Ovary (tissue), 3 donors: ENCODE results near the gene LMTK2.

Experiments
- EP300 ChIP-seq: sonication (generic); formaldehyde crosslinking; IDR thresholded peaks from one replicate; pipeline ENCODE4 v1.6.1; 2017; ENCODE audit warnings: antibody characterized with exemption
- POLR2A ChIP-seq: fragments of 450-650 bp; IDR thresholded peaks from one replicate; pipeline ENCODE4 v1.6.1; 2017; ENCODE audit warnings: antibody characterized with exemption, mild to moderate bottlenecking, moderate library complexity
- TF ChIP-seq, protein P1 (sequence below), 3 donors: fragments of 450-650 bp in 2 of 3; fragments of 200-600 bp in 1 of 3; IDR thresholded peaks; one replicate each; pipeline versions ENCODE4 v1.5.1 to v1.8.0; 2016 to 2022; ENCODE audit warnings: antibody characterized with exemption in 3 of 3, mild to moderate bottlenecking in 1 of 3
- donor health status: DM: no; HTN: no; CAD: no.

DNA sequence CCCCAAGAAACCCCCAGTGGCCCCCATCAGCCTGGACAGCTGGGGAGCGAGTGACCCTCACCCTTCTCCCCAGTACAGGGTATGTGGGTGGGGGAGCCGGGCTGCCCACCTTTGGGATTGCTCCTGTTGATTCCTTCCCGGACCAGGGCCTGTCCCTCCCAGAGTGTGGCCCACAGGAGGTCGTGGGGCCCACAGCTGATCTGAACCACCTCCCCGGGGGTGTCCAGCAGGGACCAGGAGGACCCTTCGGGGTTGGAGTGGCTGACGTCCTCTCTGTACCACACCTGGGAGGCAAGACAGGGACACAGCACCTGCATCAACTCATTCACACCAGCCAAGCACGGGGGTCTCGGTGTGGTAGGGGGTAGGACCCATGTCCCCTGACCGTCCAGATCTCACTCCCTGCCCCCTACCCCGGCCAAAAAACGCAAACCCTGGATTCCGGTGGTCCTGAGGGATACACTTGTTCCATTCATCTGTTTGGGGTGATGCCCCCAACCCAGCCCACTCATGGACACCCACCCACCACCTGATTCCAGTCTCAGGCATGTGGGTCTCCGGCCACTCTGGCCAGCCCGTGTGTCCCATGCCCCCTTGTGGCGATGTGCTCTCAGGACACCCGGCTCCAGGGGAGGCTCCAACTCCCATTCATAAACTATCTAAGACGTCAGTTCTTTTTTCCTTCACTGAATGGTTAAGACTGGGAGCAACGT, 134.5 kb downstream of the LMTK2 start:
- TF ChIP-seq, protein P1, sequence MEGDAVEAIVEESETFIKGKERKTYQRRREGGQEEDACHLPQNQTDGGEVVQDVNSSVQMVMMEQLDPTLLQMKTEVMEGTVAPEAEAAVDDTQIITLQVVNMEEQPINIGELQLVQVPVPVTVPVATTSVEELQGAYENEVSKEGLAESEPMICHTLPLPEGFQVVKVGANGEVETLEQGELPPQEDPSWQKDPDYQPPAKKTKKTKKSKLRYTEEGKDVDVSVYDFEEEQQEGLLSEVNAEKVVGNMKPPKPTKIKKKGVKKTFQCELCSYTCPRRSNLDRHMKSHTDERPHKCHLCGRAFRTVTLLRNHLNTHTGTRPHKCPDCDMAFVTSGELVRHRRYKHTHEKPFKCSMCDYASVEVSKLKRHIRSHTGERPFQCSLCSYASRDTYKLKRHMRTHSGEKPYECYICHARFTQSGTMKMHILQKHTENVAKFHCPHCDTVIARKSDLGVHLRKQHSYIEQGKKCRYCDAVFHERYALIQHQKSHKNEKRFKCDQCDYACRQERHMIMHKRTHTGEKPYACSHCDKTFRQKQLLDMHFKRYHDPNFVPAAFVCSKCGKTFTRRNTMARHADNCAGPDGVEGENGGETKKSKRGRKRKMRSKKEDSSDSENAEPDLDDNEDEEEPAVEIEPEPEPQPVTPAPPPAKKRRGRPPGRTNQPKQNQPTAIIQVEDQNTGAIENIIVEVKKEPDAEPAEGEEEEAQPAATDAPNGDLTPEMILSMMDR (IDR thresholded peaks at IDR 0.05), result no peak
- TF ChIP-seq POLR2A (no peak), EP300 (no peak)
